KBM-7 (cell line): ENCODE results near the gene TGM2.

Experiments
- DNase-seq: peaks from one replicate; pipeline ENCODE4 v3.0.0-alpha.2; 2015
- in situ Hi-C: fragments of 300-500 bp; cut with MboI; formaldehyde crosslinking; loops from 2 replicates; pipeline ENCODE4 v1.14.3; 2020; ENCODE audit warnings: low sequenced_read_pairs, low pct_unique_long_range_greater_than_20kb, mixed read lengths

The TGM2 gene

GRCh38 chr20:38180781-38181180, 15.7 kb upstream of the TGM2 start:
- DNase-seq, result no peak
- in situ Hi-C loops, result no loop called here

GRCh38 chr20:38179846-38180245, 14.8 kb upstream of the TGM2 start:
- DNase-seq, result no peak
- in situ Hi-C loops, result no loop called here

GRCh38 chr20:38178581-38178980, 13.5 kb upstream of the TGM2 start:
- DNase-seq, result no peak
- in situ Hi-C loops, result no loop called here

- no peak for DNase-seq
Measured at GRCh38 chr20:38178065-38178491, 13.0 kb upstream of the TGM2 start.

GRCh38 chr20:38177201-38177600, 12.1 kb upstream of the TGM2 start:
- in situ Hi-C loops, result no loop called here
- DNase-seq, result no peak

More at GRCh38 chr20:38178065-38178491, 13.0 kb upstream of the TGM2 start:
- in situ Hi-C loops, result no loop called here

GRCh38 chr20:38175304-38176180, 10.5 kb upstream of the TGM2 start:
- DNase-seq, result no peak
- in situ Hi-C loops, result no loop called here

- in situ Hi-C loops, result no loop called here
- no peak for DNase-seq
Measured at GRCh38 chr20:38173237-38174156, 8.4 kb upstream of the TGM2 start.

- no peak for DNase-seq
- in situ Hi-C loops, result no loop called here
Measured at GRCh38 chr20:38172408-38172807, 7.3 kb upstream of the TGM2 start.

GRCh38 chr20:38171675-38172043, 6.6 kb upstream of the TGM2 start:
- DNase-seq, result no peak
- in situ Hi-C loops, result no loop called here

GRCh38 chr20:38170826-38171674, 6.0 kb upstream of the TGM2 start:
- in situ Hi-C loops, result no loop called here
- DNase-seq, result no peak

GRCh38 chr20:38170219-38170825, 5.3 kb upstream of the TGM2 start:
- in situ Hi-C loops, result no loop called here

GRCh38 chr20:38169636-38170193, 4.6 kb upstream of the TGM2 start:
- no peak for DNase-seq
- in situ Hi-C loops, result no loop called here

More at GRCh38 chr20:38170219-38170825, 5.3 kb upstream of the TGM2 start:
- DNase-seq, result no peak

- DNase-seq, result no peak
- in situ Hi-C loops, result no loop called here
Measured at GRCh38 chr20:38168791-38169589, 3.9 kb upstream of the TGM2 start.

- no peak for DNase-seq
- in situ Hi-C loops, result no loop called here
Measured at GRCh38 chr20:38167851-38168760, 3.0 kb upstream of the TGM2 start.

- no peak for DNase-seq
- in situ Hi-C loops, result no loop called here
Measured at GRCh38 chr20:38167328-38167850, 2.3 kb upstream of the TGM2 start.

GRCh38 chr20:38166703-38167233, 1.7 kb upstream of the TGM2 start:
- in situ Hi-C loops, result no loop called here
- DNase-seq, result no peak
